ENCODE data around the gene FREM2. TPM values are rescaled to one million over a fixed set of nuclear protein-coding genes. Genes with fewer than 3 reads are reported as not detected.

FREM2 gene
- total and polyA plus RNA-seq, 2 of the 4 experiments (the other 2 are of a cell fraction) = not detected

DNA sequence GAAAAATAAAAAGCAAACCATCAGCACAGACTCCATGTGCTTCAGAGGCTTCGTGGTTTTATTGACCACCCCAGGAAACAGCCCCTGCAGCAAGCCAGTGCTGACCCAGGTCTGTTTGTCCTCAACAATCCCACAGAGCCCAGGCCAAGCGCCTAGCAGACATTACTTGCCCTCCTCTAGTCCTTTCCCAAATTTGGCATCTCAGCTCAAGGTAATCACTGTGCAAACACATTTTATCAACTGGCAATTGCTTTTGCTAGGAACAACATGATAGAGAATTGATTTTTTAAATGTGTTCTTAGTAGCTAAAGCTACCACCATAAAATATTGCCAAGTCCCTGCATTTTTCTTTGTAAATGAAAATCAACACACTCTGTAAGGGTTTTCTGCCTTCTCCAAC is 182.0 kb downstream of the FREM2 start:
- BruUV-seq (replicated peaks) = no TSS peak
- H3K9me1 ChIP-seq (ENCODE audit: insufficient read depth, low read length) = no peaks in the 10 kb centered on the region
- no peaks in the 10 kb centered on the region for H3K79me1 ChIP-seq (ENCODE audit: low read depth in 1 of 2, low read length in 2 of 2)
- H3K9me3 ChIP-seq (ENCODE audit: control insufficient read depth, insufficient read depth, low read length) = no peaks in the 10 kb centered on the region
- H2BK5ac ChIP-seq (ENCODE audit: low read depth, low read length, poor library complexity, severe bottlenecking) = no peak overlapping the region
- ATAC-seq (ENCODE audit: low read depth) (no peak), DNase-seq (no peak)
- H2BK15ac ChIP-seq (ENCODE audit: low read depth, low read length) = no peak overlapping the region
- H4K20me1 ChIP-seq (ENCODE audit: insufficient read depth, low read length) = no peaks in the 10 kb centered on the region
- H3K4ac ChIP-seq (ENCODE audit: low read depth, low read length) = no peak overlapping the region
- H2AK5ac ChIP-seq (ENCODE audit: low read depth, low read length) = no peak overlapping the region
- H4K8ac ChIP-seq (ENCODE audit: low read depth in 2 of 2, low read length in 2 of 2) = no peak overlapping the region
- H2AK9ac ChIP-seq (replicated peaks; ENCODE audit: low read depth, low read length, poor library complexity) = no peak overlapping the region
- WGBS, 2 experiments (ENCODE audit: extremely low coverage in 2 of 2, insufficient read length in 1 of 2) = 0% methylated on average over 1 of the region's 2 CpGs; no CpG with 5 or more reads in 1 of the 2 experiments
- no peak overlapping the region for H3K23ac ChIP-seq (ENCODE audit: low read depth, low read length)
- dilution Hi-C loops (cut with HindIII; ENCODE audit: low sequenced_read_pairs, unreplicated experiment) = no loop called here
- no peak overlapping the region for H3K27ac ChIP-seq (ENCODE audit: insufficient read depth, low read length)
- no peaks in the 10 kb centered on the region for H3K36me3 ChIP-seq (ENCODE audit: control insufficient read depth, insufficient read depth, low read length)
- no peak overlapping the region for H3K4me2 ChIP-seq (ENCODE audit: low read depth, low read length)
- ChIA-PET CTCF (interaction anchor here (0.6 kb wide), 1 partner anchor 104 kb away, joined by 3 read pairs; no protein-coding TSS in a partner anchor), POLR2A (ENCODE audit: unreplicated experiment) (no interaction called here)
- H3K14ac ChIP-seq (replicated peaks; ENCODE audit: low read depth, low read length) = no peak overlapping the region
- no peak overlapping the region for H3K9ac ChIP-seq (ENCODE audit: low read depth, low read length)
- no peak overlapping the region for H2BK20ac ChIP-seq (ENCODE audit: low read depth, low read length)
- TF ChIP-seq BHLHE40 (IDR thresholded peaks at IDR 0.05; ENCODE audit: low read depth, low read length) (no peak), RAD21 (IDR thresholded peaks at IDR 0.05; ENCODE audit: low read length) (no peak), POLR2A (IDR thresholded peaks at IDR 0.05; ENCODE audit: low read depth, low read length) (no peak)
- no peak overlapping the region for H2BK120ac ChIP-seq (ENCODE audit: low read depth, low read length)
- in situ Hi-C loops (cut with MboI; ENCODE audit: low sequenced_read_pairs) = no loop called here
- H3K4me1 ChIP-seq (ENCODE audit: control insufficient read depth, insufficient read depth, low read length) = no peaks in the 10 kb centered on the region
- intact Hi-C loops (cut with micrococcal nuclease) = no loop called here
- no peak overlapping the region for H3K18ac ChIP-seq (ENCODE audit: low read depth, low read length)
- H3K4me3 ChIP-seq (ENCODE audit: insufficient read depth, low read depth, low read length) = no peak overlapping the region
- no peaks in the 10 kb centered on the region for H3K27me3 ChIP-seq (ENCODE audit: control insufficient read depth, insufficient read depth, low read length)
- no peak overlapping the region for H2AFZ ChIP-seq (replicated peaks; ENCODE audit: low read length, poor library complexity)
- H4K91ac ChIP-seq (ENCODE audit: insufficient read depth, low read depth, low read length) = no peak overlapping the region
- no peak overlapping the region for H3K56ac ChIP-seq (ENCODE audit: extremely low read depth, insufficient read depth, low read length)
- H4K5ac ChIP-seq (ENCODE audit: low read depth, low read length) = no peak overlapping the region

Data from IMR-90 (cell line).